Subcutaneous adipose tissue (tissue), 4 donors: ENCODE results near the gene UBA1. TPM values are rescaled to one million over a fixed set of nuclear protein-coding genes. Genes with fewer than 3 reads are reported as not detected.

Experiments used
- CTCF ChIP-seq: fragments of 450-650 bp; IDR thresholded peaks from one replicate; pipeline ENCODE4 v1.5.1; 2016; ENCODE audit warnings: low read depth, mild to moderate bottlenecking, control low read depth, antibody characterized with exemption, moderate library complexity
- total RNA-seq, 4 donors: library from RNA; depleted of rRNA; stranded (reverse); fragments of >200 nt; gene quantifications; one replicate each; pipeline ENCODE4 v1.1.0, GENCODE V29; 2016

UBA1 gene
- total RNA-seq, 4 donors from 2014 or later, result 106 to 137 (median 119) TPM

GRCh38 chrX:47233333-47234113, 39.9 kb downstream of the UBA1 start:
- TF ChIP-seq CTCF, result no peak

- no peak for TF ChIP-seq CTCF
Observed at GRCh38 chrX:47234583-47234982, 41.0 kb downstream of the UBA1 start.

GRCh38 chrX:47235691-47236103, 42.1 kb downstream of the UBA1 start:
- no peak for TF ChIP-seq CTCF

- no peak for TF ChIP-seq CTCF
Observed at GRCh38 chrX:47239199-47239598, 45.6 kb downstream of the UBA1 start.

- TF ChIP-seq CTCF, result no peak
Observed at GRCh38 chrX:47239898-47240545, 46.4 kb downstream of the UBA1 start.

GRCh38 chrX:47240619-47241018, 47.0 kb downstream of the UBA1 start:
- no peak for TF ChIP-seq CTCF

- no peak for TF ChIP-seq CTCF
Observed at GRCh38 chrX:47241201-47242011, 47.8 kb downstream of the UBA1 start.
